ENCODE data around the gene GPC3. TPM values are rescaled to one million over a fixed set of nuclear protein-coding genes. Genes with fewer than 3 reads are reported as not detected.

The GPC3 gene
- total RNA-seq, 1 donor: not detected

- no peak for DNase-seq (ENCODE audit: low read depth)
- H3K4me3 ChIP-seq (ENCODE audit: low read depth, low read length): no peak overlapping the region
- no peak for TF ChIP-seq CTCF (IDR thresholded peaks at IDR 0.05; ENCODE audit: insufficient read depth, low read length)
Observed at GRCh38 chrX:133987188-133987587, 1.8 kb upstream of the GPC3 start.

- H3K4me3 ChIP-seq (ENCODE audit: low read depth, low read length): no peak overlapping the region
- no peak for DNase-seq (ENCODE audit: low read depth)
- no peak for TF ChIP-seq CTCF (IDR thresholded peaks at IDR 0.05; ENCODE audit: insufficient read depth, low read length)
Observed at GRCh38 chrX:133985967-133986683, 731 bp upstream of the GPC3 start.

GRCh38 chrX:133984857-133985163 lies 584 bp downstream of the GPC3 start:
- H3K4me3 ChIP-seq (ENCODE audit: low read depth, low read length): no peak overlapping the region
- TF ChIP-seq CTCF (IDR thresholded peaks at IDR 0.05; ENCODE audit: insufficient read depth, low read length): no peak
- no peak for DNase-seq (ENCODE audit: low read depth)

- no peak overlapping the region for H3K4me3 ChIP-seq (ENCODE audit: low read depth, low read length)
- no peak for TF ChIP-seq CTCF (IDR thresholded peaks at IDR 0.05; ENCODE audit: insufficient read depth, low read length)
- DNase-seq (ENCODE audit: low read depth): no peak
Observed at GRCh38 chrX:133983974-133984845, 1.2 kb downstream of the GPC3 start.

GRCh38 chrX:133983256-133983973 lies 2.0 kb downstream of the GPC3 start:
- H3K4me3 ChIP-seq (ENCODE audit: low read depth, low read length): no peak overlapping the region
- no peak for TF ChIP-seq CTCF (IDR thresholded peaks at IDR 0.05; ENCODE audit: insufficient read depth, low read length)
- no peak for DNase-seq (ENCODE audit: low read depth)

GRCh38 chrX:133981924-133982323 lies 3.5 kb downstream of the GPC3 start:
- no peak for DNase-seq (ENCODE audit: low read depth)
- no peak overlapping the region for H3K4me3 ChIP-seq (ENCODE audit: low read depth, low read length)
- no peak for TF ChIP-seq CTCF (IDR thresholded peaks at IDR 0.05; ENCODE audit: insufficient read depth, low read length)

All from fibroblast of the aortic adventitia (primary cell).